Smooth muscle cell (in vitro differentiated cells): Measurements from ENCODE around the gene IFITM10. TPM values are rescaled to one million over a fixed set of nuclear protein-coding genes. Genes with fewer than 3 reads are reported as not detected.

Source experiments
- DNase-seq: peaks from one replicate; lab custom pipeline; 2025; ENCODE audit not compliant: unreplicated experiment; lab: John Stamatoyannopoulos, UW
- H2AFZ ChIP-seq: fragments of 200-600 bp; sonication (generic); 2 replicates; pipeline ENCODE4 v1.6.0; 2016; ENCODE audit warnings: antibody characterized with exemption, low read depth, mild to moderate bottlenecking
- H3F3A ChIP-seq: fragments of 200-600 bp; sonication (generic); 2 replicates; pipeline ENCODE4 v1.6.0; 2017; ENCODE audit warnings: antibody characterized with exemption, low read depth
- H3K27ac ChIP-seq: fragments of 200-600 bp; sonication (generic); 2 replicates; pipeline ENCODE4 v1.5.1; 2016; ENCODE audit warnings: low read depth, mild to moderate bottlenecking
- H3K27me3 ChIP-seq: fragments of 200-600 bp; sonication (generic); 2 replicates; pipeline ENCODE4 v1.6.1; 2016; ENCODE audit warnings: low read depth, mild to moderate bottlenecking
- H3K36me3 ChIP-seq: fragments of 200-600 bp; sonication (generic); 2 replicates; pipeline ENCODE4 v1.5.1; 2016; ENCODE audit warnings: low read depth
- H3K4me1 ChIP-seq: fragments of 200-600 bp; sonication (generic); 2 replicates; pipeline ENCODE4 v1.5.1; 2016; ENCODE audit warnings: low read depth
- H3K4me2 ChIP-seq: fragments of 200-600 bp; sonication (generic); 2 replicates; pipeline ENCODE4 v1.6.0; 2016; ENCODE audit warnings: mild to moderate bottlenecking
- H3K4me3 ChIP-seq: fragments of 200-600 bp; sonication (generic); 2 replicates; pipeline ENCODE4 v1.5.1; 2016; ENCODE audit warnings: mild to moderate bottlenecking
- H3K79me2 ChIP-seq: fragments of 200-600 bp; sonication (generic); 2 replicates; pipeline ENCODE4 v1.6.0; 2016; ENCODE audit warnings: low read depth, mild to moderate bottlenecking
- H3K9ac ChIP-seq: fragments of 200-600 bp; sonication (generic); 2 replicates; pipeline ENCODE4 v1.6.0; 2016; ENCODE audit warnings: low read depth
- H3K9me3 ChIP-seq: fragments of 200-600 bp; sonication (generic); replicated peaks from 2 replicates; pipeline ENCODE4 v1.5.1; 2016; ENCODE audit warnings: low read depth
- H4K20me1 ChIP-seq: fragments of 200-600 bp; sonication (generic); 2 replicates; pipeline ENCODE4 v1.6.0; 2016; ENCODE audit warnings: low read depth
- WGBS: methylation state at CpG from one replicate; pipeline ENCODE4 v1.1.7; 2016; ENCODE audit warnings: low lambda C conversion rate; 5-methylcytosine and 5-hydroxymethylcytosine counted together
- polyA plus RNA-seq: library from polyadenylated mRNA; unstranded; fragments of >200 nt; fragmentation: Nextera tagmentation; extraction: Ambion mirVana; gene quantifications from 2 replicates; pipeline ENCODE4 v1.2.1, GENCODE V29; 2016
- total RNA-seq: library from RNA; depleted of rRNA; stranded (reverse); fragments of >200 nt; gene quantifications from 2 replicates; pipeline ENCODE4 v1.2.3, GENCODE V29; 2014
- TF ChIP-seq, protein P1 (sequence below): fragments of 200-600 bp; sonication (generic); IDR thresholded peaks from 2 replicates; pipeline ENCODE4 v1.5.1; 2017; ENCODE audit warnings: borderline replicate concordance, mild to moderate bottlenecking, antibody characterized with exemption; ENCODE audit not compliant: insufficient read depth, poor library complexity, severe bottlenecking

The IFITM10 gene
- total and polyA plus RNA-seq, 2 experiments from 2014 or later: 0.49 to 2.2 TPM

DNA sequence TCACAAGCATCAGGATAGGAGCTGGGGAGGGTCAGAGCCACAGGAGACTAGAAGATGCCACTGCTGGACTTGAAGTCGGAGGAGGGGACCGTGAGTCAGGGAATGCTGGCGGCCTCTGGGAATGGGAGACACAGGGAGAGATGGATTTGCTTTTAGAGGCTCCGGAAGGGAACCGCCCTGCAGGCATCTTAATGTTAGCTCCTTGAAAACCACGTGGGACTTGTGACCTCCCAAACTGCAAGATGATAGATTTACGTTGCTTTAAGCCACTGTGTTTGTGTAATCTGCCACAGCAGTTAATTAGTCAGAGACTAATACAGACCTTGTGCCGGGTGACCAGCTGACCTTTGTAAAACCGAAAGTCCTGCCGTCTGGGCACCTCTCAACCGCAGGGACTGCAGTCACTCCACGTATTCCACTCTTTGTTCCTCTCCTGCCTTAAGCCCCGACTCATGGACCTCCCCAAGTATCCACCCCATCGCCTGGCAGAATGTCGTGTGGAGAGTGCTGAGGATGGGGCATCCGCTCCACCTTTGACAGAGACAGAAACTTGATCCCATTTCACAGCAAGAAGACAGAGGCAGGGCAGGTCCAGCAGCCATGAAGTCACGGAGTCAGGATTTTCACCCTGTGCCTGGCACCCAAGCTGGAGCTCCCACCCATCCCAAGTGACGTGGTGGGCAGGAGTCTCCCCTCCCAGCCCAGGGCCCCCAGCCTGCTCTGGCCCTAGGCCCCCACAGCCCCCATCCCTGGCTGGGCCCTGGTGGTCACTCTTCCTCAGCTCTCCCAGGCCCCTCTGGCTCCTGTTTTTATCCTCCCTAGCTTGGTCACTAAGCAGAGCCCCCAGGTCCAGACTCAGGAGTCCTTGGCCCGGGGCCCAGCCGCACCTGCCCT is 32.7 kb upstream of the IFITM10 start:
- no peaks in the 10 kb centered on the region for H3K4me1 ChIP-seq
- 73% methylated on average over 20 of the region's 20 CpGs for WGBS
- no peak overlapping the region for H3K4me2 ChIP-seq
- H3K9ac ChIP-seq: no peak overlapping the region
- no peak for DNase-seq
- no peaks in the 10 kb centered on the region for H4K20me1 ChIP-seq
- TF ChIP-seq, protein P1, sequence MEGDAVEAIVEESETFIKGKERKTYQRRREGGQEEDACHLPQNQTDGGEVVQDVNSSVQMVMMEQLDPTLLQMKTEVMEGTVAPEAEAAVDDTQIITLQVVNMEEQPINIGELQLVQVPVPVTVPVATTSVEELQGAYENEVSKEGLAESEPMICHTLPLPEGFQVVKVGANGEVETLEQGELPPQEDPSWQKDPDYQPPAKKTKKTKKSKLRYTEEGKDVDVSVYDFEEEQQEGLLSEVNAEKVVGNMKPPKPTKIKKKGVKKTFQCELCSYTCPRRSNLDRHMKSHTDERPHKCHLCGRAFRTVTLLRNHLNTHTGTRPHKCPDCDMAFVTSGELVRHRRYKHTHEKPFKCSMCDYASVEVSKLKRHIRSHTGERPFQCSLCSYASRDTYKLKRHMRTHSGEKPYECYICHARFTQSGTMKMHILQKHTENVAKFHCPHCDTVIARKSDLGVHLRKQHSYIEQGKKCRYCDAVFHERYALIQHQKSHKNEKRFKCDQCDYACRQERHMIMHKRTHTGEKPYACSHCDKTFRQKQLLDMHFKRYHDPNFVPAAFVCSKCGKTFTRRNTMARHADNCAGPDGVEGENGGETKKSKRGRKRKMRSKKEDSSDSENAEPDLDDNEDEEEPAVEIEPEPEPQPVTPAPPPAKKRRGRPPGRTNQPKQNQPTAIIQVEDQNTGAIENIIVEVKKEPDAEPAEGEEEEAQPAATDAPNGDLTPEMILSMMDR: no peak
- no peaks in the 10 kb centered on the region for H3F3A ChIP-seq
- H3K79me2 ChIP-seq: no peaks in the 10 kb centered on the region
- no peak overlapping the region for H2AFZ ChIP-seq
- no peak overlapping the region for H3K27ac ChIP-seq
- H3K36me3 ChIP-seq: no peaks in the 10 kb centered on the region
- H3K27me3 ChIP-seq: no peaks in the 10 kb centered on the region
- no peak overlapping the region for H3K4me3 ChIP-seq
- no peaks in the 10 kb centered on the region for H3K9me3 ChIP-seq

DNA sequence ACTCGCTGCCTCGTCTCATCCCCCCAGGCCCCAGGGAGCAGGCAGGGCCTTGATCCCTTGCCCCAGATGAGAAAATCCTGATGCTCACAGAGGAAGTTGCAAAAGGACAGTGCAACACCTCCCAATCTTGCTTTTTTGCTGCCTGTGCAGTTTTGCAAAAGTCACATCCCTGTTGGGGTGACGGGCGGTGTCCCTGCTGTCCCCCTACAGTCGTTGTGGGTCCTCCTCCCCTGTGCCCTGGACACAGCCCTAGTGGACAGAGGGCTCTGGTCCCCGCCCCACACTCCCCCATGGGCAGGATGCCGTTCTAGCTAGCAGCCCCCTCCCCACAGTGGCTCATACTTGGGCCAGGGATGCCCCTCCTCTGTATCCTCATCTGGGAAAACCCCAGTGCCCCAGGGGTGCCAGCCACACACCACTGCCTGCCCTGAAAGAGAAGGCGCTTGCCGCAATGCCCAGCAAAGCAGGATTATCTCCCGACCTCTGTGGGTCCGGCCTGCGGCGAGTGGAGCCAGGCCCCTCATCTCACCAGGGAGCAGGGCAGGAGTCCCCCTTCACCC is 31.7 kb upstream of the IFITM10 start:
- no peaks in the 10 kb centered on the region for H4K20me1 ChIP-seq
- H3K4me2 ChIP-seq: no peak overlapping the region
- H2AFZ ChIP-seq: no peak overlapping the region
- no peaks in the 10 kb centered on the region for H3K9me3 ChIP-seq
- H3K36me3 ChIP-seq: no peaks in the 10 kb centered on the region
- no peak overlapping the region for H3K9ac ChIP-seq
- no peak for DNase-seq
- no peaks in the 10 kb centered on the region for H3K27me3 ChIP-seq
- H3K4me1 ChIP-seq: no peaks in the 10 kb centered on the region
- 92% methylated on average over 10 of the region's 13 CpGs for WGBS
- H3F3A ChIP-seq: no peaks in the 10 kb centered on the region
- TF ChIP-seq, protein P1: no peak
- no peaks in the 10 kb centered on the region for H3K79me2 ChIP-seq
- no peak overlapping the region for H3K27ac ChIP-seq
- H3K4me3 ChIP-seq: no peak overlapping the region

DNA sequence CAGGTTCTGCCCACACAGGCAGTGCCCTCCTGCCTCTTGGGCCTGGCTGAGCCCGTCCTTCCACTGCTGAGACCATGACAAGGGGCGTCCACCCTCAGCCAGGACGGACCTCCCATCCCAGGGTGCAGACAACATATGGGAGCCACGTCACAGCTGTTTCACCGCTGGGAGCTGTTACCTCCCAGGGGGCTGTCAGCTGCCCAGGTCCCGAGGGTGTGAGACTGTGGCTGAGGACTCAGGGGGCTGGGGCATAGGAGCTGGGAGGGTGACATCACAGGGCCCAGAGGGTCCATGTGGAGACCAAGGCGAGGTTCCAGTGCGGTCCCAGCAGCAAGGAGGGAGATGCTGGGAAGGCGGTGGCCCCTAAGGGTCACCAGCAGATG is 31.2 kb upstream of the IFITM10 start:
- DNase-seq: no peak
- Histone ChIP-seq H3K4me2 (no peak overlapping the region), H3K9me3 (no peaks in the 10 kb centered on the region), H4K20me1 (no peaks in the 10 kb centered on the region), H3F3A (no peaks in the 10 kb centered on the region), H3K36me3 (no peaks in the 10 kb centered on the region), H3K4me3 (no peak overlapping the region), H3K79me2 (no peaks in the 10 kb centered on the region), H3K27me3 (no peaks in the 10 kb centered on the region), H2AFZ (no peak overlapping the region), H3K4me1 (no peaks in the 10 kb centered on the region), H3K27ac (no peak overlapping the region), H3K9ac (no peak overlapping the region)
- WGBS: 93% methylated on average over 9 of the region's 9 CpGs
- TF ChIP-seq, protein P1: no peak
